Effector memory CD4-positive, alpha-beta T cell (primary cell): ENCODE measurements around the gene KIRREL3.

Experiments used
- DNase-seq, 3 donors: peaks; one replicate each; pipeline ENCODE4 v3.0.0-alpha.2; 2020
- H3K27ac ChIP-seq: 2 replicates; pipeline ENCODE4 v1.7.0; 2013; ENCODE audit warnings: mild to moderate bottlenecking, low read length, moderate library complexity; ENCODE audit not compliant: insufficient read depth, poor library complexity, severe bottlenecking
- H3K27me3 ChIP-seq: replicated peaks from 2 replicates; pipeline ENCODE4 v1.7.0; 2013; ENCODE audit warnings: mild to moderate bottlenecking, low read length; ENCODE audit not compliant: insufficient read depth, control insufficient read depth, poor library complexity, severe bottlenecking
- H3K36me3 ChIP-seq: 2 replicates; pipeline ENCODE4 v1.7.0; 2013; ENCODE audit warnings: mild to moderate bottlenecking, low read length, moderate library complexity; ENCODE audit not compliant: control insufficient read depth, insufficient read depth
- H3K4me1 ChIP-seq: 2 replicates; pipeline ENCODE4 v1.7.0; 2013; ENCODE audit warnings: low read length, mild to moderate bottlenecking; ENCODE audit not compliant: control insufficient read depth, insufficient read depth, poor library complexity, severe bottlenecking
- H3K4me3 ChIP-seq: 2 replicates; pipeline ENCODE4 v1.7.0; 2013; ENCODE audit warnings: low read length, low read depth, mild to moderate bottlenecking; ENCODE audit not compliant: insufficient read depth, poor library complexity, severe bottlenecking
- H3K9me3 ChIP-seq: 2 replicates; pipeline ENCODE4 v1.7.0; 2013; ENCODE audit warnings: mild to moderate bottlenecking, low read length, moderate library complexity; ENCODE audit not compliant: control insufficient read depth

Gene KIRREL3

DNA sequence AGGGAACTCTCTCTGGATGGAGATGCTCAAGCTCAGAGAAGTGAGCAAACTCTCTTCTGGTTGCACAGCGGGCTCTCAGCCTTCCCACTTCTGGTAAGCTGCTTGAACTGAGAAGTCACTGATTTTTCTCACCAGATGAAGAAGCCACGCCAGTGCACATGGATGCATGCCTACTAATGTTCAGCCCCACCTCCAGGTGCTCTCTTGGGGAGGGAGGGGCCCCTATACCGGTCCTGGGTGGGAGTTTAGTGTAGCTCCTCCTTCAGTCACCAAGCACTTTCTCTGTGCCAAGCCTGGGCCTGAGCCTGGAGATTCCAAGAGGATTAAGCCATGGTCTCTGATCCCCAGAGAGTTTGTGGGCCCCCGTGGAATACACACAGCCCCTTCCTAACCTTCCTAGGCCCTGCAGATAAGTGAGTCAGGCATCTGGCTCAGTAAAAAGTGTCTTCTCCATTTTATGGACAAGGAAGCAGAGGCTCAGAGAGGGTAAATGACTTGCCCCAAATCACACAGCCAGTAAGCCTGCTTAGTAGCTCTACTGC lies 502.9 kb downstream of the KIRREL3 start:
- Histone ChIP-seq H3K4me1 (no peaks in the 10 kb centered on the region), H3K27me3 (no peaks in the 10 kb centered on the region), H3K36me3 (no peaks in the 10 kb centered on the region), H3K27ac (no peak overlapping the region), H3K4me3 (no peak overlapping the region), H3K9me3 (no peaks in the 10 kb centered on the region)
- no peak for DNase-seq

DNA sequence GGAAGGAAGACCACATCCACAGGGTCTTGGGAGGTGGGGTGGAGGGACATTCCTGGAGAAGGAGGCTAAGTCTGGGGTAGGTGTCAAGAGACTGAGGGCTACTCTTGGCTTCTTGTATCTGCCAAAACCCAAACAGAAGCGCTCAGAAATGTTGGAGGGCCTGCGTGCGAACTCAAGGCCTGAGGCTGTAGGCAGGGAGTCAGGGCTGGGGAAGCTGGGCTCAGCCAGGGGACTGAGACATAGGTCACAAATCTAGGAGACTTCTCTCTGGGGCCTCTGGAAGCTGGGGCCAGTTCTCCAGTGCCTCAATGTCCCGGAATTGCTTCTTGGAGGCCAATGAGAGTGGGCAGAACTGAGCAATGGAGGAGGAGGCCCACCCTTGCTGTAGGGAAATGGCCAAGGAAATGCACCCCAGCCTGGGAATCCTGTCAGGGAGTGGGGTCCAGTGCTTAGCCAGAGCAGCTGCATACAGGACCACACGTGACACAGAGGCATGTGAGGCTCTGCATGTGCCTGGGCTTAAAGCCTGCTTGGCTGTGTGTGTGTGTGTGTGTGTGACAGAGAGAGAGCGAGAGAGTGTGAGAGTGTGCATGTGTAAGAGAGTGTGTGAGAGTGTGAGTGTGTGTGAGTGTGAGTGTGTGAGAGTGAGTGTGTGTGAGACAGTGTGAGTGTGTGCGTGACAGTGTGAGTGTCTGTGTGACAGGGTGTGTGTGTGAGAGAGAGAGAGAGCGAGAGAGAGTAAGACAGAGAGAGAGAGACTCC lies 503.8 kb downstream of the KIRREL3 start:
- Histone ChIP-seq H3K4me1 (no peaks in the 10 kb centered on the region), H3K9me3 (no peaks in the 10 kb centered on the region), H3K27ac (no peak overlapping the region), H3K4me3 (no peak overlapping the region), H3K36me3 (no peaks in the 10 kb centered on the region), H3K27me3 (no peaks in the 10 kb centered on the region)
- no peak for DNase-seq

- Histone ChIP-seq H3K9me3 (no peaks in the 10 kb centered on the region), H3K36me3 (no peaks in the 10 kb centered on the region), H3K4me1 (no peaks in the 10 kb centered on the region), H3K27me3 (no peaks in the 10 kb centered on the region), H3K27ac (no peak overlapping the region), H3K4me3 (no peak overlapping the region)
- no peak for DNase-seq
Observed at GRCh38 chr11:126495281-126496220, 505.0 kb downstream of the KIRREL3 start.

DNA sequence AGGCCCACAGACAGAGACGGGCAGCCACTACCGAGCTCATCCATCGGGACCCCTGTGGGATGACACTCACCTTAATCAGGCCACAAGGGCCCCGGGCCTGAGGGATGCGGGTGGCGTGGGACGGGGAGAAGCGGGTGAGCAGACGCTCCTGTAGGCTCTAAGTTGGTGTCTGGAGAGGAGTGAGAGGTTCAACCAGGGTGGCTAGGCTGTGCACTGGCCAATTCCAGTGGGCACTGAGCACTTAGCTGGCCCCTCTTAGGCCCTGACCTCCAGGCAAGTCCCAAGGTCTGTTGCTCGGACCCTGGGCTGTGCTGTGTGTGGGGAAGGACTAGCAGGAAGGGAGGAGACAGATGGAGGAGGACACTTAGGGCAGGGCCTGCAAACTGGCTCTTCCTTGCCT lies 505.7 kb downstream of the KIRREL3 start:
- H3K27ac ChIP-seq = no peak overlapping the region
- H3K9me3 ChIP-seq = no peaks in the 10 kb centered on the region
- no peaks in the 10 kb centered on the region for H3K4me1 ChIP-seq
- no peak overlapping the region for H3K4me3 ChIP-seq
- no peaks in the 10 kb centered on the region for H3K36me3 ChIP-seq
- DNase-seq = no peak
- no peaks in the 10 kb centered on the region for H3K27me3 ChIP-seq

GRCh38 chr11:126492331-126493082 lies 508.1 kb downstream of the KIRREL3 start:
- Histone ChIP-seq H3K4me3 (no peak overlapping the region), H3K9me3 (no peaks in the 10 kb centered on the region), H3K4me1 (no peaks in the 10 kb centered on the region), H3K27ac (no peak overlapping the region), H3K27me3 (no peaks in the 10 kb centered on the region), H3K36me3 (no peaks in the 10 kb centered on the region)
- no peak for DNase-seq

GRCh38 chr11:126491092-126491491 lies 509.5 kb downstream of the KIRREL3 start:
- no peaks in the 10 kb centered on the region for H3K36me3 ChIP-seq
- DNase-seq = no peak
- H3K27me3 ChIP-seq = no peaks in the 10 kb centered on the region
- H3K27ac ChIP-seq = no peak overlapping the region
- no peaks in the 10 kb centered on the region for H3K4me1 ChIP-seq
- no peak overlapping the region for H3K4me3 ChIP-seq
- H3K9me3 ChIP-seq = no peaks in the 10 kb centered on the region

GRCh38 chr11:126489836-126490660 lies 510.5 kb downstream of the KIRREL3 start:
- Histone ChIP-seq H3K27me3 (no peaks in the 10 kb centered on the region), H3K4me1 (no peaks in the 10 kb centered on the region), H3K27ac (no peak overlapping the region), H3K36me3 (no peaks in the 10 kb centered on the region), H3K4me3 (no peak overlapping the region), H3K9me3 (no peaks in the 10 kb centered on the region)
- no peak for DNase-seq

DNA sequence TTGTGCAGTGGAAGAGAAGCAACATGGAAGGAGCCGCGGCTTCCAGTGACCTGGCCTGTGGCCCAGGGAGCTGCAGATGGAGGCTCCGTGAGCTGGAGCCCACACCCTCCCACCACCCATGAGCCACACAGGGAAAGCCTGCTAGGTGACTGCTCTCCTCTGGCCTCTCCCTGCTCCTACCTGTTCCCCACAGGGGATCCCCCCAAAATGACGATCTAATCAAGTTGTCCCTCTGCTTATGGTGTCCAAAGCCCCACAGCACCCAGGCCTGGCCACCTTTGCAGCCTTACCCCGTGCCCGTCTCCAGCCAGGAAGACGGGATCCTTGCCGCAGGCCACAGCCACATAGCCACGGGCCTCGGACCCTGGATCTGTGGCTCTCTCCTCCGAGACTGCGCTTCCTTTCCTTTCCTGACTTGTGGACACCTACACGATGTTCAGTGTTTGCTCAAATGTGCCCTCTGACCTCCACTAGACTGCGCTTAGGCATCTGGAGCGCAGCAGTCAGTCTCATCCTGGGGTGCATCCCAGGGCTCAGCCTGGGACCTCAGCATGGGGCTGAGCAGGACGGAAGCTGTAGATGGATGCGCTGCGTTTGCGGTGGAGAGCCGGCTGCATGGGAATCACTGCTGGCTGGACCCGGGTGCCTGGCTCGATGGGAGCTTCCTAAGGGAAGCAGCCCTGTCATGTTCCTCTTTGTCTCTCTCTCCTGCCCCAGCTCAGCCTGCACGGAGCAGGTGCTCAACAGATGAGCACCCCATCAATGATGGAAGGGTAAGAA lies 511.8 kb downstream of the KIRREL3 start:
- no peak for DNase-seq
- Histone ChIP-seq H3K9me3 (no peaks in the 10 kb centered on the region), H3K4me3 (no peak overlapping the region), H3K27ac (no peak overlapping the region), H3K4me1 (no peaks in the 10 kb centered on the region), H3K36me3 (no peaks in the 10 kb centered on the region), H3K27me3 (no peaks in the 10 kb centered on the region)
